ENCODE results near the gene KCNG2.

GRCh38 chr18:79868168-79868784, 70.5 kb downstream of the KCNG2 start:
- TF ChIP-seq CTCF (conservative IDR thresholded peaks at IDR 0.05; ENCODE audit: low read depth in 2 of 2) (no peak), EZH2phosphoT487 (IDR thresholded peaks at IDR 0.05; ENCODE audit: unreplicated experiment) (no peak)

All from GM23338 (cell line).